ENCODE results near the gene SDF4.

- TF ChIP-seq CTCF (IDR thresholded peaks at IDR 0.05) (no peak), POLR2AphosphoS5 (IDR thresholded peaks at IDR 0.05) (no peak), POLR2A (IDR thresholded peaks at IDR 0.05) (no peak)
Measured at GRCh38 chr1:1259951-1260600, 28.3 kb upstream of the SDF4 start.
